Activated CD8-positive, alpha-beta T cell treated with anti-CD3 and anti-CD28 coated beads, Interleukin-2, amount 10 ng/mL, durations not matched to agents 7 days and 5 days (primary cell): Measurements from ENCODE around the gene PHF21A. TPM values are rescaled to one million over a fixed set of nuclear protein-coding genes. Genes with fewer than 3 reads are reported as not detected.
A peak's percentile ranks its signal among the peaks of the same experiment; 100 is the strongest.

Source experiments
- ATAC-seq: fragments of 150-1000 bp; cut with Tn5 transposase; one replicate; pipeline ENCODE4 v1.10.0; 2021; ENCODE audit warnings: moderate library complexity
- CTCF ChIA-PET: fragments of 350-600 bp; sonication (Branson Sonifier 250); formaldehyde crosslinking; loops from one replicate; lab custom pipeline; 2021; ENCODE audit warnings: antibody characterized with exemption; lab: Charles Lee
- POLR2A ChIA-PET: fragments of 350-600 bp; sonication (Branson Sonifier 250); formaldehyde crosslinking; loops from one replicate; lab custom pipeline; 2021; ENCODE audit warnings: antibody characterized with exemption; lab: Charles Lee
- DNase-seq: peaks from one replicate; pipeline ENCODE4 v3.0.0-alpha.2; 2020
- H3K27ac Mint-ChIP-seq: one replicate; pipeline ENCODE4 v1.8.0; 2021; ENCODE audit warnings: mild to moderate bottlenecking, mixed read lengths
- H3K27me3 Mint-ChIP-seq: one replicate; pipeline ENCODE4 v1.8.0; 2021; ENCODE audit warnings: low read depth, mixed read lengths
- H3K36me3 Mint-ChIP-seq: one replicate; pipeline ENCODE4 v1.8.0; 2021; ENCODE audit warnings: low read depth, mixed read lengths
- H3K4me1 Mint-ChIP-seq: one replicate; pipeline ENCODE4 v1.8.0; 2021; ENCODE audit warnings: low read depth, mixed read lengths
- H3K4me3 Mint-ChIP-seq: one replicate; pipeline ENCODE4 v1.8.0; 2021; ENCODE audit warnings: mild to moderate bottlenecking, mixed read lengths
- H3K9me3 Mint-ChIP-seq: one replicate; pipeline ENCODE4 v1.8.0; 2022; ENCODE audit warnings: mixed read lengths; ENCODE audit not compliant: insufficient read depth
- total RNA-seq, 2 experiments: library from RNA; stranded (reverse); gene quantifications; one replicate each; pipeline ENCODE4 v1.2.3, GENCODE V29; 2021

PHF21A gene
- total RNA-seq, 2 experiments from 2014 or later: 26.9 to 27.0 TPM

GRCh38 chr11:45917623-45918330 is 203.5 kb downstream of the PHF21A start, which contains the start of gene PEX16:
Gene PEX16, minus strand, starts transcription at chr11:45917877. Its CDS starts 66 bp downstream, at chr11:45917811.
- ChIA-PET CTCF (interaction anchor here (0.6 to 2.4 kb wide), 12 partner anchors 46 to 320 kb away, joined by 3 to 13 read pairs (median 4); partner anchors contain the start of gene CRY2), POLR2A (interaction anchor here (0.7 to 2.5 kb wide), 7 partner anchors 9 to 83 kb away, joined by 3 to 16 read pairs (median 4); no protein-coding TSS in a partner anchor)
- Mint-ChIP-seq H3K36me3 (peaks cover 16% of the 10 kb centered on the region), H3K9me3 (no peaks in the 10 kb centered on the region), H3K4me3 (peak within 1 kb of the TSS; percentile 94), H3K27ac (peak within 1 kb of the TSS; percentile 99), H3K27me3 (peaks cover 6% of the 10 kb centered on the region), H3K4me1 (peaks cover 50% of the 10 kb centered on the region)
- DNase-seq (peak; percentile 98), ATAC-seq (peak; percentile 94)

- peaks cover 50% of the 10 kb centered on the region for H3K4me1 Mint-ChIP-seq
- H3K9me3 Mint-ChIP-seq: no peaks in the 10 kb centered on the region
- H3K27me3 Mint-ChIP-seq: peaks cover 6% of the 10 kb centered on the region
- ChIA-PET POLR2A (interaction anchor here (0.5 to 2.5 kb wide), 7 partner anchors 8 to 69 kb away, joined by 3 to 16 read pairs (median 4); no protein-coding TSS in a partner anchor), CTCF (interaction anchor here (0.7 to 2.4 kb wide), 6 partner anchors 48 to 321 kb away, joined by 3 to 13 read pairs (median 4); partner anchors contain the start of gene CRY2)
- peak; percentile 1 for ATAC-seq
- peak; percentile 49 for DNase-seq
- H3K36me3 Mint-ChIP-seq: peaks cover 16% of the 10 kb centered on the region
- H3K4me3 Mint-ChIP-seq: peak overlapping the region; percentile 94
- H3K27ac Mint-ChIP-seq: peak overlapping the region; percentile 99
These were observed 204.0 kb downstream of the PHF21A start for GRCh38 chr11:45917286-45917622.

GRCh38 chr11:45915446-45915845 is 205.8 kb downstream of the PHF21A start:
- H3K9me3 Mint-ChIP-seq: no peaks in the 10 kb centered on the region
- H3K4me1 Mint-ChIP-seq: peaks cover 42% of the 10 kb centered on the region
- no peak for ATAC-seq
- POLR2A ChIA-PET: interaction anchor here (0.6 kb wide), 1 partner anchor 14 kb away, joined by 3 read pairs; no protein-coding TSS in a partner anchor
- CTCF ChIA-PET: interaction anchor here (0.9 kb wide), 1 partner anchor 35 kb away, joined by 4 read pairs; no protein-coding TSS in a partner anchor
- no peak for DNase-seq
- H3K27me3 Mint-ChIP-seq: no peaks in the 10 kb centered on the region
- H3K27ac Mint-ChIP-seq: no peak overlapping the region
- H3K4me3 Mint-ChIP-seq: no peak overlapping the region
- H3K36me3 Mint-ChIP-seq: peaks cover 24% of the 10 kb centered on the region

GRCh38 chr11:45913942-45914635 is 207.2 kb downstream of the PHF21A start:
- Mint-ChIP-seq H3K27ac (no peak overlapping the region), H3K36me3 (peaks cover 27% of the 10 kb centered on the region), H3K4me1 (peaks cover 31% of the 10 kb centered on the region), H3K4me3 (no peak overlapping the region), H3K9me3 (no peaks in the 10 kb centered on the region), H3K27me3 (no peaks in the 10 kb centered on the region)
- DNase-seq (no peak), ATAC-seq (no peak)
- ChIA-PET CTCF (no interaction called here), POLR2A (interaction anchor here (0.9 kb wide), 1 partner anchor 13 kb away, joined by 3 read pairs; no protein-coding TSS in a partner anchor)

GRCh38 chr11:45913514-45913913 is 207.7 kb downstream of the PHF21A start:
- Mint-ChIP-seq H3K27ac (no peak overlapping the region), H3K4me3 (no peak overlapping the region), H3K4me1 (peaks cover 25% of the 10 kb centered on the region), H3K36me3 (peaks cover 27% of the 10 kb centered on the region), H3K9me3 (no peaks in the 10 kb centered on the region), H3K27me3 (no peaks in the 10 kb centered on the region)
- ATAC-seq (no peak), DNase-seq (no peak)
- ChIA-PET POLR2A (interaction anchor here (0.9 kb wide), 1 partner anchor 14 kb away, joined by 3 read pairs; no protein-coding TSS in a partner anchor), CTCF (no interaction called here)

- ChIA-PET CTCF (no interaction called here), POLR2A (no interaction called here)
- DNase-seq (no peak), ATAC-seq (no peak)
- Mint-ChIP-seq H3K36me3 (peaks cover 20% of the 10 kb centered on the region), H3K27ac (no peak overlapping the region), H3K4me1 (peaks cover 18% of the 10 kb centered on the region), H3K9me3 (no peaks in the 10 kb centered on the region), H3K4me3 (no peak overlapping the region), H3K27me3 (no peaks in the 10 kb centered on the region)
These were observed 210.6 kb downstream of the PHF21A start for GRCh38 chr11:45910623-45911022.

GRCh38 chr11:45909594-45910475 is 211.4 kb downstream of the PHF21A start:
- Mint-ChIP-seq H3K4me1 (peaks cover 19% of the 10 kb centered on the region), H3K36me3 (peaks cover 15% of the 10 kb centered on the region), H3K9me3 (no peaks in the 10 kb centered on the region), H3K4me3 (no peak overlapping the region), H3K27me3 (no peaks in the 10 kb centered on the region), H3K27ac (no peak overlapping the region)
- CTCF ChIA-PET: no interaction called here
- ATAC-seq: no peak
- POLR2A ChIA-PET: interaction anchor here (0.7 to 1.7 kb wide), 2 partner anchors 8 to 37 kb away, joined by 3 to 5 read pairs; partner anchors contain the start of gene PEX16
- no peak for DNase-seq

- H3K36me3 Mint-ChIP-seq: peaks cover 11% of the 10 kb centered on the region
- H3K9me3 Mint-ChIP-seq: no peaks in the 10 kb centered on the region
- H3K27ac Mint-ChIP-seq: no peak overlapping the region
- POLR2A ChIA-PET: interaction anchor here (0.7 to 1.7 kb wide), 2 partner anchors 10 kb away, joined by 4 to 5 read pairs; partner anchors contain the start of gene PEX16
- DNase-seq (no peak), ATAC-seq (no peak)
- no peak overlapping the region for H3K4me3 Mint-ChIP-seq
- H3K27me3 Mint-ChIP-seq: no peaks in the 10 kb centered on the region
- peaks cover 11% of the 10 kb centered on the region for H3K4me1 Mint-ChIP-seq
- CTCF ChIA-PET: no interaction called here
These were observed 213.3 kb downstream of the PHF21A start for GRCh38 chr11:45907911-45908370.

- ChIA-PET POLR2A (interaction anchor here (0.7 kb wide), 1 partner anchor 11 kb away, joined by 4 read pairs; the partner anchor contains the start of gene PEX16), CTCF (no interaction called here)
- Mint-ChIP-seq H3K27ac (no peak within 1 kb of the TSS), H3K36me3 (peaks cover 11% of the 10 kb centered on the region), H3K27me3 (no peaks in the 10 kb centered on the region), H3K4me3 (no peak within 1 kb of the TSS), H3K4me1 (peaks cover 11% of the 10 kb centered on the region), H3K9me3 (no peaks in the 10 kb centered on the region)
- DNase-seq (no peak), ATAC-seq (no peak)
These were observed 214.2 kb downstream of the PHF21A start, which contains the start of gene FREY1 for GRCh38 chr11:45906965-45907611. Gene FREY1, minus strand, starts transcription at chr11:45907271. Its CDS starts 26 bp downstream, at chr11:45907245.

GRCh38 chr11:45906096-45906682 is 215.1 kb downstream of the PHF21A start:
- H3K27ac Mint-ChIP-seq: no peak overlapping the region
- POLR2A ChIA-PET: no interaction called here

More at GRCh38 chr11:45906096-45906682, 215.1 kb downstream of the PHF21A start:
- Mint-ChIP-seq H3K27me3 (peaks cover 4% of the 10 kb centered on the region), H3K36me3 (peaks cover 7% of the 10 kb centered on the region), H3K4me3 (no peak overlapping the region), H3K4me1 (peaks cover 11% of the 10 kb centered on the region), H3K9me3 (no peaks in the 10 kb centered on the region)
- DNase-seq (no peak), ATAC-seq (no peak)
- CTCF ChIA-PET: no interaction called here
